ENCODE results near the gene KCNK2.
"Not testable (repeated sequence)": the region's sequence is repeated elsewhere in the genome, so short reads cannot be mapped to it uniquely, and the experiment has no call there.

The KCNK2 gene

GRCh38 chr1:215163144-215163543 is 80.6 kb downstream of the KCNK2 start:
- not testable (repeated sequence) for DNase-seq

DNA sequence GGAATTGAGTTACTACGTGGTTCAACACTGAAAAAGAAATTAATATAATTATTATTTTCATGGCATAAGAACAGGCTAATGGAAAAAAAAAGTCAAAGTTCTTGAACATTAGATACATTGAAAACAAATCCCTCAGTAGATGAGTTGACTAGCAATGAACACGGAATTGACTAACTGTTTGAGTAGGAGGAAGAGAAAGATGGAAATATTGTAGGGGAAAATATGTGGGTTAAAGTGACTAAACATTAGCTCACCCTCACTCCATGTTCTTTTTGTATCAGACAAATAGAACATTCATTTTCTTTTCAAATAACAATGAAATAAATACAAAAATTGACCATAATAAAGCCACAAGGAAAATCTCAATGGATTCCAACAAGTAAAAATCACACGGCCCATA is 84.3 kb downstream of the KCNK2 start:
- no peak for DNase-seq

DNA sequence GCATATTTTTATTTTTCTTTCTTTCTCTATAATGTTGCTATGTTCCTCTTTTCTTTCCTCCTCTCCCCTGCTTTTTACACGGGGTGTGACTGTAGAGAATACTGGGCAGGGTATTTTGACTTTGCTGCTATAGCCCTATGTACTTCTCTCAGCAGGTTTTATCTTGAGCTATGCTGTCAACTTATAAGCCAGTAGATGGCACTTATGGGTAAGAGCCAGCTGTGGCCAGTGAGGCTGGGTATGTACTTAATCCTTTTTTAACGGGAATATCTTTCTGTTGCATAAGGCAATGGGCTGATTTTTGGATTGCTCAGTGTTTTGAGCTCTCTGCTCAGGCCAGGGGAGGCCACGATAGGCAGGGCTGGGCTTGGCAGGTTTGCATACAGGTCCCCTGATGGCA is 99.0 kb downstream of the KCNK2 start:
- no peak for DNase-seq

- no peak for DNase-seq
Observed at GRCh38 chr1:215185067-215185620, 102.6 kb downstream of the KCNK2 start.

GRCh38 chr1:215188302-215188950 is 105.9 kb downstream of the KCNK2 start:
- no peak for DNase-seq

DNA sequence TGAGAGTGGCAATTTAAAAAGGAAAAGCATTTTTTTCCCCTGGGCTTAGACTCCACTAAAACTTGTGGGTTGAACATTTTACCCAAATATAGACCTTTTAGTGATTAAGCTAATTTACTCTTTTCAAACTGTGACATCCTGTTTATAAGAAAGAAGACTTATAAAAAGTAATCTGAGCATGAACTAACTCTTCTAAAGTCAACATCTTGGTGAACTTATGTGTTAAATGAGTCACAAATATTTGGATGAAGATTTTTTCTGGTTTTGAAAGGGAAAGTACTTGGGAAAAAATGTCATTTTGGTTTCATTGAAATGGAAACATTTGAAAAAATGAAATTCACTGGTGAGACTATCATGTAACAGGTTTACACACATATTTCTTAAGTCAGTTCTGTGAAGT is 109.8 kb downstream of the KCNK2 start:
- no peak for DNase-seq

- no peak for DNase-seq
Observed at GRCh38 chr1:215198021-215198420, 115.5 kb downstream of the KCNK2 start.

DNA sequence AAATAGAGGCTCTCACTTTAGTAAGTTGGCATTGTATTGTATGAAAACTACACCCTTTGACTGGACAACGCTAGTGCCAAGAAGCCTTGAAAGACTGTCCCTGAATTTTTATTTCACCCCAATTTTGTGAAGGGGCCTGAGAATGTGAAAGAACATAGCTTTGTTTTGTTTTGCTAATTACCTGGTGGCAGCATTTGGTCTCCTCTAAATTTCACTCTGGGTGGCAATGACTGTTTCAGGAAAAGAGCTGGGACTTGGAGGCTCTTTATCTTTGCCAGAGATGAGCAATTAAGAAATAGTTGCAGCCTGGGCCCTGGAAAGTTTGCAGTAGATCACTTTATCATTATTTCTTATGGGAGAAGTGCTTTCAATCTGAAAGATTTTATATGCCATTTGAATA is 117.6 kb downstream of the KCNK2 start:
- DNase-seq: no peak

- DNase-seq: no peak
Observed at GRCh38 chr1:215201283-215201682, 118.7 kb downstream of the KCNK2 start.

- no peak for DNase-seq
Observed at GRCh38 chr1:215202868-215203267, 120.3 kb downstream of the KCNK2 start.

DNA sequence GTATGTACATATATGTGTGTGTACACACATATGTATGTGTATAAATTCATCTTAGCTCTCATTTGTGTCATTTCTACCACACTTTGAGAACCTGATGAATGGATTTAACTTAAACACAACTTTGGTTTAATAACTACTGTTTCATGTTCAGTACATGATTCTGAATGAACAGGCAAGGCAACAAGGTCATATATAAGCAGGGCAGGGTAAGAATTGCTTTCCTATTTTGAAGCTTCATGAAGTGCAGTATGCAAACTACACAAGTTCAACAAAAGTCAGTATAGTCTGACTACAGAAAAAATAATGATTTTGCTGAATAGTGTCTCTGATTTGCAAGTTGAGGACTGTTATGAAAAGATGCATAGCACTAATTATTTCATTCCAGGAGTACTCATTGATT is 127.6 kb downstream of the KCNK2 start:
- DNase-seq: no peak

- DNase-seq: no peak
Observed at GRCh38 chr1:215215846-215216245, 133.3 kb downstream of the KCNK2 start.

GRCh38 chr1:215219372-215219771 is 136.8 kb downstream of the KCNK2 start:
- DNase-seq: no peak

- no peak for DNase-seq
Observed at GRCh38 chr1:215220346-215220745, 137.8 kb downstream of the KCNK2 start.

- no peak for DNase-seq
Observed at GRCh38 chr1:215226757-215227156, 144.2 kb downstream of the KCNK2 start.

- DNase-seq: no peak
Observed at GRCh38 chr1:215228193-215228592, 145.7 kb downstream of the KCNK2 start.

- DNase-seq: no peak
Observed at GRCh38 chr1:215241451-215241850, 158.9 kb downstream of the KCNK2 start.

- DNase-seq: no peak
Observed at GRCh38 chr1:215243345-215244054, 161.0 kb downstream of the KCNK2 start.

DNA sequence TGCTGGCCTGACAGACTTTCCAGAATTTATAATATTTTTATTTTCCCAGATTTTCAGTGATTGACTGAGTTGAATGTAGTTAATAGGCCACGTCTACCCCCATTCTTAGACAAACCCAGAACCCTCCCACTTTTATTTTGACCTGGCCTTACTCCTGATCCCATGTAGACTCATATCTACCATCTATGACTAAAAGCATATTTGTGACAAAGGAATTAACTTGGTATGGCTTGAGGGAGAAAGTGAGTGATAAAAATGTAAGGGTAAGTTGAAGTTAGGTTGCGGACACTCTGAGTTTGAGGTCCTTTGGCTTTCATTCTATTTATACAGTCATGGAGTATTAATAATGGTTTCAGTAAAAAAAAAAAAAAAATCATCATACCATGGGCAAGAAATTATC is 168.4 kb downstream of the KCNK2 start:
- DNase-seq: no peak

- no peak for DNase-seq
Observed at GRCh38 chr1:215251428-215251827, 168.9 kb downstream of the KCNK2 start.

DNA sequence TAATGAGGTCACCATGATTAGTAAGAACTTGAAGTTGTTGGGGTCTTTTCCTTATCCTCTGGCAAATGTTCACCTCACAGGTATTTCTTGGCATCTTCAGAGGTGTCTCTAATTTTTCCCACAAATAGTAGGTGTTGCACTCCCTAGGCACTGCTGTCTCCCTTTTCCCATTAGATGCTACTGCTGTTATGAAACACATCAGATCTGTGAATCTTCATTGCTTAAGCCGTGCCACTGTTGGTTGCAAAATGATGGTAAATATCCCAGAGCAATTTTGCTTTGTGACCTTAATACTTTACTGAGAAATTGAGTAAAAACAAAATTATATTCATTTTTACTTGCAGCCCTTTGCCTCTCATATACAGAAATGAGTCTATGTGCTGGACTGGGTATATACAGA is 169.6 kb downstream of the KCNK2 start:
- DNase-seq: no peak

- no peak for DNase-seq
Observed at GRCh38 chr1:215256936-215257679, 174.6 kb downstream of the KCNK2 start.

DNA sequence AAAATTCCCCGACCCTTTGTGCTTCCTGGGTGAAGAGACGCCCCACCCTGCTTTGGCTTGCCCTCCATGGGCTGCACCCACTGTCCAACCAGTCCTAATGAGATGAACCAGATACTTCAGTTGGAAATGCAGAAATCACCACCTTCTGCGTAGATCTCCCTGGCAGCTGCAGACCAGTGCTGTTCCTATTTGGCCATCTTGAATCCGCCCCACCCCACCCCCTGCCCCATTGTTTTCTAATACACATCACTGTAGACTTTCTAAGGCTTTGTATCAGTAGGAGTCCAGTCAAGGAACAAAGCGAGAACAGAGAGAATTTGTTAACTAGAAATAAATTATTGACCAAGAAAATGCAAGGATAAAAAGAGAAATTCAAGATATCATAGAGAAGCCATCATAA is 178.2 kb downstream of the KCNK2 start:
- no peak for DNase-seq

DNA sequence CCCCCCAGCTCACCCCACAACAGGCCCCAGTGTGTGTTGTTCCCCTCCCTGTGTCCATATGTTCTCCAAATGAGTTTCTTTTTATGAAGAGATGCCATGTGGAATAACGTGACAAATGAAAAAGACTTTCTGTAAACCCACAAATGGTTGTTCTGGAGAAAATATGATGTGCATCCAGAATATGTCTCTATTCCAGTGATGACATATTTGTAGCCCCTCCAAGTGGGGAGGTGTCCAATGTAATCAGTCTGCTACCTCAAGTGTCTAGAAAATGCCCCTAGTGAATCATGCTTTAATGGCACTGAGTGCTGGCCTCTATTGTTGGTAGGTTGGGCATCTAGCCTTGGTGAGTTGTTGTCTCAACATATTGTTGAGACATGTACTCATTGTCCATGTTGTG is 179.6 kb downstream of the KCNK2 start:
- no peak for DNase-seq
